Activated effector memory CD4-positive, alpha-beta T cell treated with anti-CD3 and anti-CD28 coated beads, Interleukin-2, amount 50 U/mL, for 16 hours (primary cell): ENCODE data around the gene NEK6.

Experiments
- DNase-seq: peaks from one replicate; pipeline ENCODE4 v3.0.0-alpha.2; 2020

The NEK6 gene

DNA sequence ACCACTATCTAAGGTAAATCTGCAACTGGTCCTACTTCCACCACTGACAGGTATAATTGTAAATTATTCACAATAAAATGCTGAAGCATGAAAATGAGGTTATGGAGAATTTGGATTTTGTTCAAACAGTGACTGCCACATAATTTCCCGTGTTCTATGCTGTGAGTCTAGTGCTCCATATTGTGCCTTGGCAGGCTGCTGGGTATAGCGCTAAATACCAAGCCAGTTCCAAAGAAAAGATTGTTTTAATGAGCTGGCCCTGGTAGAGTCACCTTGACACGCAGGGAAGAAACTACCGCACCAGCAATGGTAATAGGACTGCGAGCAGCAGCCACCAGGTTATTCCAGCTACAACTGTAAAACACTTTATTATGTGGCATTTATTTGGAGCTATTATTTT is 127.1 kb downstream of the NEK6 start:
- DNase-seq = no peak

DNA sequence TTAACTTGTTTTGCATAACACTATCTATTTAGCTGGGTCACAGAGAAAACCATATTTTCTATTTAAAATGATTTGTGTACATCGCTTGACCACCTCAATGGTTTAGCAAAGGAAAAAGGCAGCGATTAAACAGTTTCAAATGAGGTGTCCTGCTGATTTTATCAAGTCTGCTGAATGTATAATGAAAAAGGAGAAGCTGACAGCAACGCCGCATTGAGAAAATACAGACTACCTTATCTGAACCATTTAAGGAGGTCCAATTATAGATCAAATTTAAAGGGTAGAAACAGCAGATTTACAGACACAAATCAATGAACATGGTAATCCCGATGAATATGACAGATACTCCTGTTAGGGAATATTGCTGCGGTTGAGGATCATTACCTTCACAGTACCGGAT is 127.9 kb downstream of the NEK6 start:
- no peak for DNase-seq

DNA sequence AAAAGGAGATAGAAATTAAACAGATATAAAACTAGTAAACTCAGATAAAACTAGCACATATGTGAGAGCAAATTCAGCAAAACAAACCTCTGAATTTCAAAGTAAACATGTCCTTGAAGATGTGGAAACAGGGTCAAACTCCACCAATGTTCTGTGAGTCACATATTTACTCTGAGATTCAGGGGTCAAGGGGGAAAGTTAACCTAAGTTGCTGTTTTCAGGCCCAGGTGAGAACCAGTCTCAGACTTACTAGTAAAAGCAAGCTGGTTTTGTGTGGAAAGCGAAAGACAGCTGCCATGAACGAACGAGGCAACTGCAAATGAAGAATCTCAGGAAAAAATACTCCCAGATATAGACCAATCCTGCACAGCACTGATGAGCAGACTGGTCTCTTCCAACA is 128.5 kb downstream of the NEK6 start:
- no peak for DNase-seq

DNA sequence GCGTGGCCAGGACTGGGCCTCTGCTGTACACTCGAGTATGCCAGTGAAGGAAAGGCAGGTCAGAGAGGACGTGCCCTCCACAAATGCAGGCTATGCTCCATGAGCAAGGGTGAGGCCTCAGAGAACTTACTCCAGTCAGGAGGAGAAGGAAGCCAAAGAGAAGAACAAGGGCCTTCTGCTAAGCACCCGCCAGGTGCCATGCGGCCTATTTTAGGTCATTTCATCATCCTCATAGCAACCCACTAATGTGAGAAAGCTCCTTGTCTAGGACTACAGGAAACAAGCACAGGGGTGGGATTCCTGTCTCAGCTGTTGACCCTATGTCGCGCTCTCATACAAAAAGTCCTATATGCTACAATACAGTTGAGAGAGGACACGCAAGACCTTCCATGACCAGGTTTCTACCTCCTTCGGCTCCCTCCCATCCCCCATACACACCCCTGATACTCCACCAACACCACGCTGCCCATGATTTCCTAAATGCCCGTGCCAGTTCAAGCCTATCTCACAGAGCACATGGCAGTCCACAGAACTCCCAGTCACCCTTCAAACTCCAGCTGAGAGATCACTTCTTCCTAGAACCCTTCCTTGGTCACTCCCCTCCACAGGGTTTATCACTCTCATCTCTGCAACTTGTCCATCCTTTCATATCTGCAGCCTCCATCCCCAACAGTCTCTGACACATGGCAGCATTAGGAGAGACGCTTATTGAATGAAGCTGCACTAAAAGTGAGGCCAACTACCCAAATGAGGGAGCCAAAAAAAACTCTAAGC is 130.7 kb downstream of the NEK6 start:
- no peak for DNase-seq

DNA sequence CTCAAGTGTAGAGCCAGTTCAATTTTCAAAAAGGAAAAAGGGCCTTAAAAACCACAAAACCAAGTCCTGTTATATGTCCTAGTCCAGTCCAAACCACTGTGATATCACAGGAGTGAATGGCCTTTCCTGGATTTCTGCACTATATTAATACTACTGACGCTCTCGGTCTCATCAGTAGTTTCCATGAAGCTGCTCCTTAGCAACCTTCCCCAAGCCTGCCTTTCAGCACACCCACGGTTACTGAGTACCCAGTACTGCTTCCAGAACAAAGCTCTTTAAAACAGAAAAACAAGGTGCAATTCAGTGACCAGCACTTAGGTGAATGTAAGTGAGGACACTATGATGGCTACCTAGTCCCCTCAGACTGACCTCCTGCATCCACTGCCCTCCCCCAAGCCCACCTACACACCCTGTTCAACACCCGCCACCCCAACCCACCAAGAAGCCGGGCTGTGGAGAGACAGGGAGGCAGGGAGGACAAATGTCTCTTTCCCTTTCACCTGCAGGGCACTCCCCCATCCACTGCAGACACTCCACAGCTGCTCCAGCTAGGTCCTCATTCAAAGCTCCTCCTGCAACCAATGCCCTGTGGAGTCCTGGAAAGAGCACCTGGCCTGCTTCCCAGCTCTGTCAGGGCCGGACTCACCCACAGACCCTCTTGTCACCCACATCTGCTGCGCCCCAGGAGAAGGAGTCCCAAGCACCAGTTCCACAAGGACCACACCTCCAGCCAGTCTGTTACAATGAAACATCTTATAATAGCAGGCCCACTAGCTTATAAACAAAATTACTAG is 131.6 kb downstream of the NEK6 start:
- DNase-seq = no peak

DNA sequence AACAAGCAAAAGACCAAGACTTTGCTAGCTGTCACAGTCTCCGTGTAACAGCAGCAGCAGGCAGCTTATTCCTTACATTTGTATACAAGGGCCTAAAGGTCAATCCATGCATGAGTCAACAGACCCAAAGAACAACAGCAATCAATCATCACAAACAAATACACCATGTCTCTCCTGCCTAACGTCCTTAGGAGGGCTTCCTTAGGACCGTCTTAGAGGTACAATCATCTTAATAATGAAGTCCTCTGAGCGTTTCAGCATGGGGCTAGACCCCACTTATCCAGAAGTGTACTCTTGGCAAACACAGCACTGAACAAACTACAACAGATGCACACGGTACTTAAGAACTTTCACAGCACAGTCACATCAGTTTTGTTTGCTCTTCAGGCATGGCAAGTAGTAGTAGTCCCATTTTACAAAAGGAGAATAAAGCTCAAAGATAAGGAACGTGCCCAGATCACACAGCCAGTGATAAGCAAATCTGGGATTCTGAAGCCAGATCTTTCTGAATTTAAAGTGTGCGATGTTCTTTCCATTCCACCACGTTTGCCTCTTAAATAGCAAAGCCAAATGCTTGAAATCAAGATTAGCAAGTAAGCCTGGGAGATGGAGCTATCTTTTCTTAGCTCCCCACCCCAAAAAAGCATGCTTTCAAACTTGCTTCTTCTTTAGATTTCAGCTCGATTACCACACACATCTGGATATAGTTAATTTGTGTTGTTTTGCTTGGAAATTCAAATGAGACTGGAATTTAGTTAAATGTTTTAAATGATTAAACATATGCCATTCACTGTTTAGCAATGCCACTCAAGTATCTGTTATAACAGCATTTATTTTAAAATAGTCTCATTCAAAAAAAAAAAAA is 133.3 kb downstream of the NEK6 start:
- no peak for DNase-seq

DNA sequence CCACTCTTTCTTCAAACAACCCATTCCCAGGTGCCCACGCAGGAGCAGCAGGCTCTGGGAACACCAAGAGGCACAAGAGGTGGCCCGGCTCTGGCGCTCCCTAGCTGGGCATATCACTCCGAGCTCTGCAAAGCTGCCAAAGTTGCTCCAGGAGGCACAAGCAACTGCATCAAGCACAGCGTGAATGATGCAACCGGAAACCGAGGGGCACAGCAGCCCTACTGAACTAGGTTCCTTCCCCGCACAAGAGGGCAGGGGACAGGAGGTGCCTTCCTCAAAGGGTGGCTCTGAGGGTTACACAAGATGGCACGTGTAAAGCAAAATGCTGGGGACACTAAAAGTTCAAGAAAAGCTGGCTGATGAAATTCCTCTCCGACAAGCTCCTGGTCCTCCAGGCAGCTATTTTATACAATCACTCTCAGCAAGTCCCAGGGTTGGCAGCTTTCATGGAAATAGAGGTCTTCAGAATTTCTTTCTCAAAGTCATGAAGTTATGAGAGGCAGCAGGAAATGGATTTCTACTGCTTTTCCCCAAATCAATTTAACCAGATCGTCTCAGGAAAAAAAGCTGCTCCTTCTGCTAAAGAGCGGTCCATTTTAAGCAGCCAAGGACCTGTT is 134.6 kb downstream of the NEK6 start:
- DNase-seq = no peak

DNA sequence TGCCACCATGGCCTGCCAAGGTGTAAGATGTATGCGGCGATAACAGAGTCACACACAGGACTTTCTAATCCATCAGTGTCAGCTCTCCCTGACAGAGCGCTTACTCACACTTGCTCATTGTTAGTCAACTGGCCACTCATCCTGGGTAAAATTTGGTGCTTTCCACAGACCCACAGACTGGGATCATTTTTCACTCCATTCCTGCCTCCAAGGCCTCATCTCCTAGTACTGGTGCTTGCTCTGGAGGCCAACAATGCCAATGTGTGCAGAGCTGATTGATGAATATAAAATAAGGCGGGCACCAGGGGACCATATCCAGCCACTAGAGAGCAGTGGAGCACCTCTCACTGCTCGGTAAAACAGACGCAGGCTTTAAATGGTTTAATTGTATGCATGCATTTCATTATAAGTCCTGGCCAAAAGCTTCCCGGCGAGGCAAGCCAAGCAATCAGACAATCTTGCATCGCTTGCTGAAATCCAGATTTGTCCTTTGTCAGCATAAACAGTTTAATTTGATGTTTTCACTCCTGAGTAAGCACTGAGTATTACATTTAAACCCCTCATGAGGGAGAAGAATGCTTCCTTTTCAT is 135.2 kb downstream of the NEK6 start:
- no peak for DNase-seq

DNA sequence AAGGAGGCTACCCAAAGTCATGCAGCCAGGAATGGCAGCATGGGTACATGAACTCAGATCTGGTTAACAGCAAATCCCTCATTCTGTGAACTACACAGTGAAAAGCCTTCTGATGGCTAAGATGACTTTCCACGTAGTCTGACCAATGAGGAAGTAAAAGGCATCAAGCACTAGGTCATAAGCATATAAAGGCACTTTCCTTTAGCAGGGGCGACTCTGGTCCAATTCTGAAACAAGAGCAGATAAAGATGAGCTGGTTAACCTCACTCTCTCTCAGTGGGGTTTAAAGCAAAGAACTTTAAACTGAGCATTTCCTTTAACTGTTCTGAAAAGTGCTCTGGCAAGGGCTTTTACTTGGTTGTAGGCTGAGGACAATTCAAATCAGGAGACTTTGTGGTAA is 136.4 kb downstream of the NEK6 start:
- no peak for DNase-seq

DNA sequence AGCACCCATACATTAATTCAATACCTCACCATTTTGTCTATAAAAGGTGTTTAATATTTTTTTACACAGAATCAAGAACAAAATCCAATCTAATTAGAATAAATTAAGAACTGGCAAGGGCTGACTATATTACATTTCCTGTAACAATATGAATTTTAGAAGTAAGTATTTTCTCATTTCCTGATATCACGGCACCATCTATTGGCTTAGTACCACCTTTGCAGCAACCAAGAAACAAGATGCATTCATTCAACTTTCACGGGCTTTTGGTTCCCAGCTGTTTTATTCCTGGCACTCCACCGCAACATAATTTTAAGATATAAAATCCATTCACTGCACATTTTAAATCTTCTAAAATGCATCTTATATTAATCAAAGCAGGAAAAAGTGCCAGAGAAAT is 136.8 kb downstream of the NEK6 start:
- no peak for DNase-seq

DNA sequence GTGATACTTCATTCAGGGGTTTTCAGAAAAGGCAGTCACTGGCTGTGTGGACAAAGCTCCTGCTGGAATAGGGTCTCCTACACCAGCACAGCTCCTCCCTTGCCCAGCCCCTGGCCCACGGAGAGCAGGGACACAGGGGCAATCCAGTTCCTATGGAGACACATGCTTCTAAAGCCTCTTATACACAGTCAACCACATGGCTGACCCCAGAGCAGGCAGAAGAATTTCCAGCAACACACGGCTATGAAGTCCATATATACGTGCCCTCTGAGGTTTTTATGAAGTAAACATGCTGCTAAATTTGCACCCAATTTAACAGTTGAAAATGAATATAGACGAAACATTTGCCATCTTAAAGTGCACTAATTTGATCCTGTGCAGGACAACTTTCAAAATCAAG is 138.1 kb downstream of the NEK6 start:
- no peak for DNase-seq

DNA sequence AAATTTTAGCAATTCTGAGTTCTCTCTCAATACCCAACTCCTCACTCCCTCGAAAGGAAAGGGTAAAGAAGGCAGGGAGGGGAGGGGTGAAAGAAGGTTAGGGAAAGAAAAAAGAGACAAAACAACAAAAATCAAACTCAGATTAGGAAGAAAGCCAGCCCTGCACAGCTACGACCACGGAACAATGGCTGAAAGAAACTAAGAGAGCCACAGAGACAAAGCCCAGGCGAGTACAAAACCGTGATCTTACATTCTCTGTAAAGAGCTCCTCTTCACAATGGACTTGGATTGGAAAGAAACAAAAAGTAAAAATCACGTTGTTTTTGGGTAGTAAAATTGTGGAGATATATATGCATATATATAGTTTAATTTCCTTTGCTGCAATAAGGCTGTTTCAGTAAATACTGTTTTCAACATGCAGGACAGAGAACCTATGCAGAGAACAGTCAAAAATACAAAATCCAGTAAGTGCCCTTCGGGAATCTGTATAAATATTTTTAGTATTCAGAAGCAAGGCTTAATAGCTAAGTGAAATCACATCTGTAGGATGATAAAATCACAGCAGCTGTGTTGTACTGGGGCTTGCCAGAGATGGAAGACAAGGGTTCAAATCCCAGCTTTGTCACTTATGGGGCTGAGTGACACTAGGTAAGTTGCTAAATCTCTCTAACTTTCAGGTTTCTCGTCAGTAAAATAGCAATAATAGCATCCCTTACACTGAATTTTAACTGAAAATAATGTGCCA is 140.6 kb downstream of the NEK6 start:
- no peak for DNase-seq

DNA sequence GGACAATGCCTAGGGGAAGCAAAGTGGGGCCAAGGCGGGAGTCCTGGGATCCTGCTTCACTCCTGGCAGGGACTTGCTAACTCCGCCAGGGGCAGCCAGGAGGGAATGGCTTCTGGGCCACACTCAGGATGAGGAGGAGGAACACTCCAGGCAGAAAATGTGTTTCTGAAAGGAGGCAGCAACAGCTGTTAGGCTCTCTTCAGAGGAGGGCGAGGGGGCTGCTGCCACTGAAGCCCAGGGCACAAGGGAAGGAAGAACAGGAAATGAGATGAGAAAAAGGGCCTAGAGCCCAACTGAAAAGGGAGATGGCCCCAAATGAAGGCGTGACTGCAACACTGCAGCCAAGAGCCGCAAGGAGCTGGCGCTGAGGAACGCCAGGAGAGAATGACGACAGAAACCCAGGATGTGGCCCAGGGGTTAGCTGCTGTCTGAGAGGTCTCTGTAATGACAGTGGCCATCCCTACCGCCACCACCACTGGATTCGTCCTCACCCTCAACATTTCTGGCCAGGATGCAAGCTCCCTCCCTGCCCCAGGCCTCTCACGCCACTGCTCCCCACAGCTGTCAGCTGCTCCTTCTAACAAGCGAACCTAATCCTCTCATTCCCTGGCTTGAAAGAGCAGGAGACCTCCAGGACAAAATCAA is 141.7 kb downstream of the NEK6 start:
- no peak for DNase-seq

DNA sequence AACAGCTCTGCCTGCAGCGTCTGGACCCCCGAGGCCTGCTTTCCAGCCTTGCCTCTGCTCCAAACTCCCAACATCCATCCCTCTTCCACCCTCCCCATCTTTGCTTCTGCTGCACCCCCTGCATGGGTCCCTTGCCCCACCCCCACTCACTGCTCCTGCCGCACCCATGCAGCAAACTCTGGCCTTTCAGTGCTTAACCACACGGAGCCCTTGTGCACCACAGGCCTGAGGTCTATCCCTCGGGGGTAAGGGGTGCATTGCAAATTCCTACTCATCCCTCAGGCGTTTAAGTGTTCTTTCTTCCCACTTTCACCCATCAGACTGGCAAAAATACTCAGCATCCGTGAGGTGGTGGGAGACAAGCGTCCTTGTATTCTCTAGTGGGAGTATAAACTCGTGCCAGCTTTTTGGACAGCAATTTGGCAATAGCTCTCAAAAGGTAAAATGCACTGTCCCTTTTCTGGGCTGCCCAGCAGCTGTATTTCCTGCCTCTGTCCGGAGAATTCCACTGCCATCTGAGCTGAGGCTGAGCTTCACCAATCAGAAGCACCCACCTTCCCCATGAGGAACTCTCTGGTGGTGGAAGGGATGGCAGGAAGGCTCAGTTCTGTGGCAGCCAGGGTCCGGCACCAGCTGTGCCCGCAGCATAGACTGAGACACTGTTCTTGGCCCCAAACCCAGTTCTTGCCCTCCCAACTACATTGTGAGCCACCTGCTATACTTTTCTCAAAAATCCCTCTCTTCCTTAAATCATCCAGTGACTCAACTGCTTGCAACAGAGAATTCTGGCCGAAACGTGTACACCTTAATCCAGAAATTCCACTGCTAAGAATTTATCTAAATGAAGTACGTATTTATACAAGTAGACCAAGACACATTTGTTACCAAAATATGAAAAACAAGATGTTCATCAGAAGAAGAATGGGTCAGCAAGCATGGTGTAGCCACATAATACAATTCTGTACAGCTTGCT is 142.5 kb downstream of the NEK6 start:
- no peak for DNase-seq
